Measurements from ENCODE around the gene GFOD2.
A peak's percentile ranks its signal among the peaks of the same experiment; 100 is the strongest.

DNA sequence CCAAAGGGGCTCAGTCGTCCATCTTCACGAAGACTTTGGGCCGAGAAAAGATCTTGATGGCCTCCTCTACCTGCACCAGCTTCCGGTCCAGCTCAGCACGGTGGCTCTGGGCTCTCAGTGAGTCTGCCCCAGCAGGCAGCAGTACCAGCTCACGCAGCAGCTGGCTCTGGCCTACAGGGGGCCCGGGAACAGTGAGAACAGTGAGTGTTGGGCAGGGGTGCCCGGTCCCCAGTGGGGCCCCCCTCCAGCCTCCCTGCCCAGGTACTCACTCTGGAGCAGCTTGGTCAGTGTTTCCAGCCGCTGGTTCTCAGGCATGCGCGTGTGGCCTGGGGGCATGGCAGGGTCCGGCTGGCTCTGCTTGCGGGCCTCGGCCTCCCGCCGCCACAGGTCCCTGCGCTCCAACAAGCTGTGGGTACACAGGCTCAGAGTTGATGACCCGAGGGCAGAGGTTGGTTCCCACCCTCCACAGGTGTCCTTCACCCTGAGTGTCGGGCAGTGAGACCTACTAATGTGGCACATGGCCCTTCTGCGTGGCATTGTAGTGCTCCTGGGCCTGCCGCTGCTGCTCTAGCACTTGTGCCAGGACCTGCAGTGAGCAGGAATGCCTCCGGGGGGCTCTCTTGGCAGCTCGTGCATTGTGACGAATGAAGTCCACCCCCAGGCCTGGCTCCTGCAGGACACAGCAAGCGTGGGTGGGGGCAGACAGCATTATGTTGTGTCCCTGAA lies 55.8 kb downstream of the GFOD2 start:
- TF ChIP-seq, protein P1, sequence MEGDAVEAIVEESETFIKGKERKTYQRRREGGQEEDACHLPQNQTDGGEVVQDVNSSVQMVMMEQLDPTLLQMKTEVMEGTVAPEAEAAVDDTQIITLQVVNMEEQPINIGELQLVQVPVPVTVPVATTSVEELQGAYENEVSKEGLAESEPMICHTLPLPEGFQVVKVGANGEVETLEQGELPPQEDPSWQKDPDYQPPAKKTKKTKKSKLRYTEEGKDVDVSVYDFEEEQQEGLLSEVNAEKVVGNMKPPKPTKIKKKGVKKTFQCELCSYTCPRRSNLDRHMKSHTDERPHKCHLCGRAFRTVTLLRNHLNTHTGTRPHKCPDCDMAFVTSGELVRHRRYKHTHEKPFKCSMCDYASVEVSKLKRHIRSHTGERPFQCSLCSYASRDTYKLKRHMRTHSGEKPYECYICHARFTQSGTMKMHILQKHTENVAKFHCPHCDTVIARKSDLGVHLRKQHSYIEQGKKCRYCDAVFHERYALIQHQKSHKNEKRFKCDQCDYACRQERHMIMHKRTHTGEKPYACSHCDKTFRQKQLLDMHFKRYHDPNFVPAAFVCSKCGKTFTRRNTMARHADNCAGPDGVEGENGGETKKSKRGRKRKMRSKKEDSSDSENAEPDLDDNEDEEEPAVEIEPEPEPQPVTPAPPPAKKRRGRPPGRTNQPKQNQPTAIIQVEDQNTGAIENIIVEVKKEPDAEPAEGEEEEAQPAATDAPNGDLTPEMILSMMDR (IDR thresholded peaks at IDR 0.05; ENCODE audit: insufficient read depth, low read depth, low read length): peak; percentile 15
- TF ChIP-seq EZH2 (IDR thresholded peaks at IDR 0.05; ENCODE audit: insufficient read depth, low read length): no peak

Measured in astrocyte (in vitro differentiated cells and primary cell).